Esophagus muscularis mucosa (tissue), 3 donors: Measurements from ENCODE around the gene NTN5.

ENCODE experiments used
- POLR2A ChIP-seq: fragments of 450-650 bp; IDR thresholded peaks from one replicate; pipeline ENCODE4 v1.6.1; 2017; ENCODE audit warnings: antibody characterized with exemption, moderate library complexity, mild to moderate bottlenecking, low read depth
- POLR2AphosphoS5 ChIP-seq, 2 donors: sonication (generic); formaldehyde crosslinking; IDR thresholded peaks; one replicate each; pipeline ENCODE4 v1.6.1; 2017; ENCODE audit warnings: antibody characterized with exemption in 2 of 2
- TF ChIP-seq, protein P1 (sequence below), 3 experiments: fragments of 200-600 bp in 2 of 3; fragments of 450-650 bp in 1 of 3; sonication (generic) in 2 of 3; IDR thresholded peaks; one replicate each; pipeline ENCODE4 v1.5.1; 2017 to 2019; ENCODE audit warnings: antibody characterized with exemption in 3 of 3, mild to moderate bottlenecking in 2 of 3, moderate library complexity in 1 of 3

DNA sequence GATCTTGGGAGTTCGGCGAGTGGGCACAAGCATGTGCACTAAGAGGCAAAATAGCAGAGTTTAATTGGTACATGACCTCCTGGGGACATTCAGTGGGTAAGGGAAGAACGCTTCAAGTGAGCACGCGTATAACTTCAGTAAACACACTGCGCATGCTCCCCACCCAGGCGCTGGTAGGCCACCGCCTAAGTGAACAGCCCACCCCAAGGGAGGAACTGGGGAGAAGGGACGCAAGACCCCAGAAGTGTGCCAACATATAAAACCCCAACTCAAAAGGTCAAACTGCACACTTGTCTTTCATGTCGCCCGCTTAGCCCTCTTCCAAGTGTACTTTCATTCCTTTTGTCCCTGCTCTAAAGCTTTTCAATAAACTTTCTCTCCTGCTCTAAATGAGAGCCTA lies 10.5 kb upstream of the NTN5 start:
- TF ChIP-seq POLR2A (no peak), POLR2AphosphoS5 (IDR thresholded peaks at IDR 0.05) (no peak)
- TF ChIP-seq, protein P1, sequence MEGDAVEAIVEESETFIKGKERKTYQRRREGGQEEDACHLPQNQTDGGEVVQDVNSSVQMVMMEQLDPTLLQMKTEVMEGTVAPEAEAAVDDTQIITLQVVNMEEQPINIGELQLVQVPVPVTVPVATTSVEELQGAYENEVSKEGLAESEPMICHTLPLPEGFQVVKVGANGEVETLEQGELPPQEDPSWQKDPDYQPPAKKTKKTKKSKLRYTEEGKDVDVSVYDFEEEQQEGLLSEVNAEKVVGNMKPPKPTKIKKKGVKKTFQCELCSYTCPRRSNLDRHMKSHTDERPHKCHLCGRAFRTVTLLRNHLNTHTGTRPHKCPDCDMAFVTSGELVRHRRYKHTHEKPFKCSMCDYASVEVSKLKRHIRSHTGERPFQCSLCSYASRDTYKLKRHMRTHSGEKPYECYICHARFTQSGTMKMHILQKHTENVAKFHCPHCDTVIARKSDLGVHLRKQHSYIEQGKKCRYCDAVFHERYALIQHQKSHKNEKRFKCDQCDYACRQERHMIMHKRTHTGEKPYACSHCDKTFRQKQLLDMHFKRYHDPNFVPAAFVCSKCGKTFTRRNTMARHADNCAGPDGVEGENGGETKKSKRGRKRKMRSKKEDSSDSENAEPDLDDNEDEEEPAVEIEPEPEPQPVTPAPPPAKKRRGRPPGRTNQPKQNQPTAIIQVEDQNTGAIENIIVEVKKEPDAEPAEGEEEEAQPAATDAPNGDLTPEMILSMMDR (IDR thresholded peaks at IDR 0.05): no peak
